ENCODE data around the gene SMAD6.

SMAD6 gene

DNA sequence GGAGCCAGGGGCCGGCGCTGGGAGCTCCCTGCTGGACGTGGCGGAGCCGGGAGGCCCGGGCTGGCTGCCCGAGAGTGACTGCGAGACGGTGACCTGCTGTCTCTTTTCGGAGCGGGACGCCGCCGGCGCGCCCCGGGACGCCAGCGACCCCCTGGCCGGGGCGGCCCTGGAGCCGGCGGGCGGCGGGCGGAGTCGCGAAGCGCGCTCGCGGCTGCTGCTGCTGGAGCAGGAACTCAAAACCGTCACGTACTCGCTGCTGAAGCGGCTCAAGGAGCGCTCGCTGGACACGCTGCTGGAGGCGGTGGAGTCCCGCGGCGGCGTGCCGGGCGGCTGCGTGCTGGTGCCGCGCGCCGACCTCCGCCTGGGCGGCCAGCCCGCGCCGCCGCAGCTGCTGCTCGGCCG is 1.5 kb downstream of the SMAD6 start:
- DNase-seq (ENCODE audit: low read depth in 2 of 2): no peak

DNA sequence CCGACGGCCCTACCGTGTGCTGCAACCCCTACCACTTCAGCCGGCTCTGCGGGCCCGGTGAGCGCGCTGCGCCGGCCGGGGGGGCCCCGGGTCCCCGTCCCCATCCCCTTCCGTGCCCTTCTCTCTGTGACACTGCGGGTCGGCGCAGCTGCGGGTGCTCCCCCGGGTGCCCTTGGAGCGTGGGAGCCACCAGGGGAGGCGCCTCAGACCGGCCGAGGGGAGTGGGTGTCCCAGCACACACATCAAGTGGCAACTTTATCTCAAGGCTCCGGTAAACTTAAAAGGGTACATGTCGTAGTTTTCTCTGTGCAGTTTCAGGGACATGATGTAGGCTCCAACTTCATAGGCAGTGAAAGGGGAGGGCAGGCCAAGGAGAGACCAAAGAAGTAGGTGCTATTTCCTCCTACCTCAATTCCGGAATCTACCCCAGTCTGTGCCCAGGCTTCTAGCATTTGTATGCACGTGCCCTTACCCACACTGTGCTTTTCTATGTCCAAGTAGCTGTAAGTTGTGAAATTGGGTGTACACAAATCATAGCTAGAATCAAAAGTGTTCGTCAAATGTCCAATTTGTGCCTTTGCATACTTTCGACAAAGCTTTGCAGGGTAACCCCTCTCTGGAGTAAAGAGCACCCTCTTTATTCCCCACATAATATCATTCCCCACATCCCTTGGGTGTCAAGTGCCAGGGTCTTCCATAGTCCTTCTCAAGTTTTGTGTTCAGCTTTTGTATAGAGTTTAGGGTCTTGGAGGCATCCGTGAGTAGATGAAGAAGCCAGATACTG is 2.2 kb downstream of the SMAD6 start:
- no peak for DNase-seq (ENCODE audit: low read depth in 2 of 2)

DNA sequence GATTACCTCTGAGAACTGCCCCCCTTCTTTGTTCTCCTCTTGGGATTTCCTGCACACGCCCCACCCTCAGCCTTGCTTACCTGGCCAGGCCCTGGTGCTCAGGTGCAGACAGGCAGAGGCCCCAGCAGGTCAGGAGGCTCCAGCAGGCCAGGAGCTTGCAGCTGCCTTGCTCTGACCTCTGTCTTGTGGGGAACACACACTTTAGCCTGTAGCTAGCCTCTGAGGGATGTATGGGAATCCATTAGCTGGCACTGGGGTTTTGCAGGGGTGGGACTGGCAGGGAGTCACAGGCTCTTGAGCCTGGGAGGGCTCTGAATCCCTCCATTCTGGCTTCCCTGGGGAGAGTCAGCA is 2.7 kb downstream of the SMAD6 start:
- no peak for DNase-seq (ENCODE audit: low read depth in 2 of 2)

DNA sequence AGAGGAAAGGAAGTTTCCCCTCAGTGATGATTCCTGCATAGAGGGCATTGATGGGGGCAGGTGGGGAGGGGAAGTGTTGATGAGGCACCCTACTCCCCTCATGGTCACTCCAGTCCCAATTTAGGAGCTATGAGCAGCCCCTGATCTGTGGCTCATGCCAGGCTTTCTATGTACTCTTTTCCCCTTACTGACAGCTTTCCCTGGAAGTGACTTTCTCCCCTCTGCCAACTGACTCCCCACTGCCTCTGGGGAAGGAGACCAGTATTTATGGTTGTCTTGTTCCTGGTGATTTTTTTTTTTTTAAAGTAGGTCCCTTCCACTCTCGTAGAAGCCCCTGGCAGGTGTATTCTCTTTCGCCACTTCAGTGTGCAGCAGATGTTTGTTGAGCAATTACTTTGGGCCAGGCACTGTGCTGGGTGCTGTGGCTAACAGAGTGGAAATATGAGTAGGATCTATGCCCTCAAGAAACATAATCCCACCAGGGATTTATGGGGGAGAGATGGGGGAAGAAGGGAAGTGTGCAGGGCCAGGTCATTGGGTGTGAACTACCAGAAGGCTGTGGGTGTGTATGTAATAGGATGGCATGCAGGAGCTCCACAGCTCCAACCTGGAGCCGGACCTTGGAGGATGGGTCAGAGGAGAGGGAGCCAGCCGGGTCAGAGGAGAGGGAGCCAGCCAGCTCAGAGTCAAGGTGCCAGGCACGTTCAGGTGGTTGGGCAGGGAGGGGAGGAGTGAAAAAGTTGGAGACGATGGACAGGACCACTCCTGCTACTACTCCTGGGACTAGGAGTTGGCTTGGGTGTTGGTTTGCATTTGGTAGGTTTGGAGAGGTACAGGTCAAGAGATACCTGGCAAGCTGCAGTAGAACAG is 3.5 kb downstream of the SMAD6 start:
- DNase-seq (ENCODE audit: low read depth in 2 of 2): no peak

DNA sequence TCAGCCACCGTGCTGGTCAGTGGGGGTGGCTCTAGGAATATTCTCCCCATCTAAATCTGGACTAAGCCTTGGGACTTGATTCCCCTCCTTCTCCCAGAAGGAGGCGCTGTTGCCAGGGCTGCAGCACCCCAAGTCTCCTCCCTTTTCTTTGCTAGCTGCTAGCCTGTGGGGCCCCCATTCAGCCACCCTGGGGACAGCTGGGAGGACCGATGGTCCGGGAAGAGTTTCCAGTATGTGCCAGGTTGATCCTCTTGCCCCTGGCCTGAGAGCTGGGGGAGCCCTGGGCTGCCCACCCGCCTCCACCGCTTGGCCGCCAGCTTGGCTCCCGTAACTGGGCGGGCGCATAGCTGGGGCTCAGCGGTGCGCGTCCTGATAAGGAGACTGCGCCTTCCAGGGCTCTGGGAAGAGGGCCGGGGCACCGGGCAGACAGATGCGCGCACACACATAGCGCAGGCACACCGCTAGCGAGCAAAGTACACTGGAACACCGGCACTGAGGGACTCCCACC is 4.2 kb downstream of the SMAD6 start:
- DNase-seq (ENCODE audit: low read depth in 2 of 2): no peak

DNA sequence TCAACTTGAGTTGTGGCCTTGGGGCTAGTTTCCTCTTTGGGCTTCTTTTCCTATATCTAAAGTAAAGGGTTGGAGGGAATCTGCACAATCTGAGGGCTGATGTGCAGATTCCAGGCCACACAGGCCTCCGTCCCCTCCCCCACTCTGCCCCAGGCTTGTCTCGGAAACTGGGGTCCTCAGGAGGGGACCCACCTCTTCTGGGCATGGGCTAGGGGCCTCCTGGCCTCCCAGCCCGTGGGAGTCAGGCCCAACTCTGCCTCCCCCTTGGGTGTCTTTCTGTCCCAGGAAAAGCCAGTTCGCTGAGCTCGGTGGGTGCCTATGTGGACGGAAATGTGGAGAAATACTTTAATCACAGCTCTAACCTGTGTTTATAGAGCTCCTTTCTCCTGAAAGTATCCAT is 4.8 kb downstream of the SMAD6 start:
- no peak for DNase-seq (ENCODE audit: low read depth in 2 of 2)

DNA sequence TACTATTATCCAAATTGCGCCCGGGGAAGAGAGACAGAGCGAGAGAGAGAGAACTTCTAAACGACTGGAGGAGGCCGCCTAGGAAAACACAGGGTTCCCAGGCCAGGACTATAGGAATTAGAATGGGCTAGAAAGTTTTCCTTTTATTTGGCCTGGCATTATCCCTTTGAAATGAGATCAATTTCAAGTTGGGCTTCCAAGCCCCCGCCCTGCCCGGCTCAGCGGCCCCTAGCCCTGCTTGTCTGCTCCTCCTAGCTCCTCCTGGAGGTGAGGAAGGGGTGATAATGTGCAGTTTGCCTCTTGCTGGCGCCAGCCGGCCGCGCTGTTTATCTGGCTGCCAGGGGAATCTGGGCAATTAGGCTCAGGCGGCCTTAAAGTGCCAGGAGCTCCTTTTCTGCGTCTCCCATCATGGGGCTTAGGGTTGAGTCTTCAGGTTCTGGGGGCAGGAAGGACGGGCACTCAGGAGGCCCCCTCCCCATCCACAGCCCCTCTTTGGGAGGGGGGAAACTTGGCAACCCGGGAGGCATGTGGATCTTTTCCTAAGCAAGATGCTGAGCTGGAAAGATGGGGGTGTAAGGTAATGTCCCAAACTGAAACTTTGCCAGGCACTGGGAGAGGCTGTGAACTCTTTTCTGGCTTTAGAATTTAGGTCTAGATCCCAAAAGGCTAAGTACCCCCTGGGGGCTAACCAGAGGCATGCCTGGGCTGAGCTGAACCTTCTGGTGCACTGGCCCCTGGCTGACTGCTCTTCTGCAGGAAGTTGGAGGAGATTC is 5.5 kb downstream of the SMAD6 start:
- no peak for DNase-seq (ENCODE audit: low read depth in 2 of 2)

DNA sequence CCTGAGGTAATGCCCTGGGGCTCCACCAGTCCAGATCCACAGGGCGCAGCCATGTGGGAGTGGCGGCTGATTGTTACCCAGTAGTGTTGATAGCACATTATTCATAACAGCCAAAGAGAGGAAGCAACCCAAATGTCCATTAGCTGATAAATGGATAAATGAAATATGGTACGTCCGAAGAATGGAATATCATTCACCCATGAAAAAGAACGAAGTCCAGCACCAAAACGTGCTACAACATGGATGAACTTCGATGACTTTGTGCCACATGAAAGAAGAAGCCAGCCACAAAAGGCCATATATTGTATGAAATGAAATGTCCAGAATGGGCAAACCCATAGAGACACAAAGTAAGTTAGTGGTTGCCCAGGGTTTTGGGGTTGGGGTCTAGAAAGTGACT is 6.4 kb downstream of the SMAD6 start:
- no peak for DNase-seq (ENCODE audit: low read depth in 2 of 2)

DNA sequence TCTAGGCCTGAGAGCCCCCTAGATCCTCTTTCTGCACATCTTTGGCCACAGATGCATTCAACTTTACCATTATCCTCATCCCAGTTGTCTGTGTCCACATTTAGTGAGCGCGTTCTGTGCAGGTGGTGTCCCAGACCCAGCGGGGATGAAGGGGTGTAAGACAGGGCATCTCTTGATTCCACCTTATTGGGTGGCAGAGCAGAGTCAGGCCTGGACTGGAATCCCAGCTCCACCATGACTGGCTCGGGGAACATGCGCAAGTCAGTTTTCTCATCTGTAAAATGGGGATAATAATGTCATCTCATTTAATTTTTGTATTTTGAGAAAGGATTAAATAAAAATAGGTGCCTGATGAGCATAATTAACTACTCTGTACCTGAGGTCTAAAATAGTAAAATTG is 7.8 kb downstream of the SMAD6 start:
- DNase-seq (ENCODE audit: low read depth in 2 of 2): no peak

DNA sequence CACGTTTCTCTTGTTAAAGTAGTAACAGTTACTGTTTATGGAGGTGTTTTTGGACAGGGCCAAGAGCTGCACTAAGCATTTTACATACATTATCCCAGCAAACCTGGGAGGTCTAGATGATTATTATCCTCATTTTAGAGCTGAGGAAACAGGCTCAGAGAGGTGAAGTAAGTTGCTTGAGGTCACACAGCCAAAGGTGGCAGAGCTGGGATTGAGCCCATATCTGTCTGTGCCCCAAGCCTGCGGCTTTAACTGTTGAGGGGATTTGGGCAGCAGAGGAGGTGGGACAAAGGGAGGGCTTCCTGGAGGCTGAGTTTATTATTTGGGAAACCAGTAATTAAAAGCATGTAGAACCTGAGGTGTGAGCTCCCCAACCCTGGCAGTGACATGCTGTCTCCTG is 9.2 kb downstream of the SMAD6 start:
- DNase-seq (ENCODE audit: low read depth in 2 of 2): no peak

DNA sequence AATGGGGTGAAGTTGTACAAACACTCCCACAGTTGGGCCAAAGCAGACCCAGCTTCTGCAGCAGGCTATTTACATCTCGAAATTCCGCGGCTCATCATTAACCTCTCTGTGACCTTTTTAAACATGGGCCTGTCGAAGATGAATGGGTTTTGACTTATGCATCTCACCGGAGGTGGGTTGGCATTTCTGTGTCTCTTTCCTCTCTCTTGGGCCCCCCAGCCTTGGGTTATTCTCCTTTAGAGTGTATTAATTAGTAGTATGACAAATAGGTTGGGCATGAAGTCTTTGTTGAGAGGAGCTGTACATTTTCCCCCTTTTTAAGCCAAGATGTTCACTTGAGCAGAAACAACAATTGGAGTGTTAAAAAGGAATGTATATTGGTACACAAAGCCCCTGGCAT is 9.8 kb downstream of the SMAD6 start:
- no peak for DNase-seq (ENCODE audit: low read depth in 2 of 2)

DNA sequence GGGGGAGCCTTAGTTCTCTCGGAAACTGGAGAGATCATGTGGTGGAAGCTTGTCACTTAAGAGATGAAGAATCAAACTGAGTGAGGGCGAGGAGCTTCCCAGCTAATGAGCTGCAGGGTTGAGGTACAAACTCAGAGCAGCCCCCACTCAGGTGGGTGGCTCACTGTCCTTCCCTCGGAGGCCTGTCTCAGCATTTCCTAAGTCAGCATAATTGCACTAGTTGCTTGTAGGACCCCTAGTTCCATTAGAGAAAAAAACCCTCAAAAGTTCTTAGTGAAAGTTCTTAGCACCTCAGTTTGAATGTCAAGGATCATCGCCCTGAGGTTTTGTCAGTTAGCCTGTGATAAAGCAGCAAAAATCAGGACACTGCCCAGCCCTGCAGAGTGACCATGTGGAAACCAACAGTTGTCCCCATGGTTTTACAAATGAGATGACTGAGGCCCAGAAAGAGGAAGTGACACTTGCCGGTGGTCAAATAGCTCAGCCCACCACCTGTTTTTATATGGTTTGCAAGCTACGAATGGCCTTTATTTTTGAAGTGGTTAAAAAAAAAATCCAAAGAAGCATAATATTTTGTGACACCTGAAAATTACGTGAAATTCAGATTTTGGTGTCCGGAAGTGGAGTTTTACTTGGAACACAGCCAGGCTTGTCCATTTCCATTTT is 11.9 kb downstream of the SMAD6 start:
- DNase-seq (ENCODE audit: low read depth in 2 of 2): no peak

DNA sequence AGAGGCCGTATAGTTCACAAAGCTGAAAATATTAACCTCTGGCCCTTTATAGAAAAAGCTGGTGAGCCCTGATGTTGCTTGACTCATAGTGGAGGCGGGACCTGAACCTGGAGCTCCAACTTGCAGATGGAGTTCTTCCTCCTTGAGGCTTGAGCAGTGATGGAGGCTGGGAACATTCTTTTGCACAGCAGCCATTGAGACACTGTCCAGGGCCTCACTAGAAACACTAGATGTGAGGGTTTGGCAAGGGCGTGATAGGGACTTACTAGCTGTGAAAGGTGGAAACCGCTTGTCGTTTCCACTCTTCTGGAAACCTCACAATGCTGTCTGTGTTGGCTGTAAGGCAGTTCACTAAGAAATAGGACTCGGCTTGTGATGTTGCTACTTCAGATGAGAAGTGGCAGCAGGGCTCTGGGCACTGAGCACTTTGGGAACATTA is 12.5 kb downstream of the SMAD6 start:
- DNase-seq (ENCODE audit: low read depth in 2 of 2): no peak

DNA sequence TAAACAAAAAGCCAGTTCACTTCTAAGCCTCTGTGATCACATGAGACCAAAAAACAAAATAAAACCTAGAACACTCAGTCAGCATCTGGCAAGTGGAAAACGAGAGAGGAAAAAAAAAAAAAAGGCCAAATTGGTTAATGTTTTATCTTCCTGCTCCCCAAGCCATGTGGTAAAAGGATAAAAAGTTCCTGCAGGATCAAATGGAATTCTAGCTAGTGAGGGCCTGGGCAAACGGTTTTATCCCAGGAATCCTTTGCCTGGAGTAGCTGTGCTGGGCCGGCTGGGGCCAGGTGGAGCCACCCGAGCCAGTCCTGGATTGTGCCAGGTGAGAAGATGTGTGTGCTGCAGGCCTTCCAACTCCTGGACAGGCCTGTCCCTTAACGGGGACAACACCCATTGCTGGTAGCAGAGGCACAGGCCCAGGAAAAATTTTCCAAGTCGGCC is 13.2 kb downstream of the SMAD6 start:
- DNase-seq (ENCODE audit: low read depth in 2 of 2): no peak

DNA sequence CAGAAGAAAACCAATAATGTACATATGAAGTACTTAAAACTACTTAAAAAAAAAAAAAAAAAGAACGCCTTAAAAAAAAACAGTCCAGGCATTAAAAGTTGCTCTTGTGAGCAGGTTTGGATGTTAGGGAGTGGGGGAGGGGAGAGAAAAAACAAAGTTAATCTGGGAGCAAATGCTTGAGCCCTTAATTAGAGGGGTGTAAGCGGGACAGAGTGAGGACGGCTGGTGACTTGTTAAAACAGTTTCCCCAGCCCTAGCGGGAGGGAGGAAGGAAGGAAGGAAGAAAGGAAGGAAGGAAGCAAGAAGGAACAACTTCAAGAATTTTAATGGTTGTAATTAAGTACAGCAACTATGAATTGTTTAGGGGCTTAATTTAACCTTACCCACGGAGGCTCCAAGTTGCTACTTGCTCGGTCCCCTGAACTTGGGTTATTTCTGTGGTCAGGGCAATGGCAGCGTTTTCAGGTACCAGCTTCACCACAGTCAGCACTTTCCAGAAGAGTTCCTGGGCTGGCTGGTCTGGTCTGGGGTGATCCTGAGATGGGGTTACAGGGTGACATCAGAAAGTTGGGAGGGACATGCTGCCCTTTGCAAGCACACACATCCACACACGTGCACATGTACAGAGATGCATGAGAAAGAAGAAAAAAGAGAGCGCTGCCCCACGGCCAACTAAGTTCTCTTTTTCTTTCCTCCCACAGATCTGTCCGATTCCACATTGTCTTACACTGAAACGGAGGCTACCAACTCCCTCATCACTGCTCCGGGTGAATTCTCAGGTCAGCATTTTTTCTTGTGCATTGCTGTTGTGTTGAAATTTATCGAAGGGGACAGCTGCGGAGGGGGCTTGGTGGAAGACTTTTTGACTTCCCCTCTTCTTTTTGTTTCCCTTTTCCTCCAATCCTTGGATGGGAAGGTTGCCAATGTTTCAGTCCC is 14.0 kb downstream of the SMAD6 start:
- DNase-seq (ENCODE audit: low read depth in 2 of 2): no peak

DNA sequence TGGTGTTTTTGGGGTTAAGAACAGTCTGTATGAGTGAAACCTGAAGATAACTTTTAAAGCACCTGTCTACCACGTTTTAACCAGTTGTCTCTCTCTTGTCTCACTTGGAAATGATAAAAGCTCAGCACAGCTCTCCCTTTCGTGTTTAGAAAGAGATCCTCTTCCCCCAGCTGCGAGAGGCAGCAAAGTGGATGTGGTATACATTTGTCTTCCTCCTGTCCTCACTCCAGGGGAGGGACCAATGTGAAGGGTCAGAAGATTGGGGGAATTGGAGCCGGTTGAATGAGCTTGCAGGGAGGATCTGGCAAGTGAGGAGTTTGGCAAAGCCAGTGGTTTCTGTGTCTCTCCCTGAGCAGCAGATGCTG is 14.6 kb downstream of the SMAD6 start:
- no peak for DNase-seq (ENCODE audit: low read depth in 2 of 2)

DNA sequence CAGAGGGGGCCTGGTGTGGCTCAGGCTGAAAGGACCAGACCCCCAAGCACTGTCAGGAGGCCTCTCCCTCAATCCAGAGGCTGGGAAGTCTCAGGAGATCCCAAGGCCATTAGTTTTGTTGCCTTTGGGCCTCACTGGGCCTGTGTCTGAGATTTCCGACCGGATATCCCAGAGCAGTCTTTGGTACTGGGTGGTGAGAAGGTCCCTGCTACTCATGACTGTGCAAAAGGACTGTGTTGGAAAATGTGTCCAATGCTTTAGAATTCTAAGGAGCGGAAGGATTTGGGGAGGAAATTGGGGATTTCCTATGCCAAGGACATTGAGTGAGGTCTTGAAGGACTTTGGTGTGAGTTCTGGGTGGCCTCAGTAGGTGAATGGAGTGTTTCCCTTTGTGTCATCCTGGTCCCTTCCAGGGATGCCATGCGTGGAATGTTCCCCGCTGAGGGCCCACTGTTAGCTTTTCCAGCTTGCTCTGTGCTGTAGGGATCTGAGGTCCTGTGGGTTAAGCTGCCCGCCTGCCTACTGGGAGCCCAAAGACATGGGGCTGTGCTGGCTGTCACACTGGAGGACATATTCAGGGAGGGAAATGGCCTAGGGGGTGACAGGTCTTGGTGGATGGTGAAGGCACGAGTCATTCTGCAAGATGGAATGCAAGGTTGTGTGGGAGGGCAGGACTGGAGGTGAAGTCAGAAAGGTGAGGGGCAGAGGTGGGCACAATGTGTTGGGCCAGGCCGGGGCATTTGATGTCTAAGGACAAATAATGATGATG is 16.4 kb downstream of the SMAD6 start:
- DNase-seq (ENCODE audit: low read depth in 2 of 2): no peak

DNA sequence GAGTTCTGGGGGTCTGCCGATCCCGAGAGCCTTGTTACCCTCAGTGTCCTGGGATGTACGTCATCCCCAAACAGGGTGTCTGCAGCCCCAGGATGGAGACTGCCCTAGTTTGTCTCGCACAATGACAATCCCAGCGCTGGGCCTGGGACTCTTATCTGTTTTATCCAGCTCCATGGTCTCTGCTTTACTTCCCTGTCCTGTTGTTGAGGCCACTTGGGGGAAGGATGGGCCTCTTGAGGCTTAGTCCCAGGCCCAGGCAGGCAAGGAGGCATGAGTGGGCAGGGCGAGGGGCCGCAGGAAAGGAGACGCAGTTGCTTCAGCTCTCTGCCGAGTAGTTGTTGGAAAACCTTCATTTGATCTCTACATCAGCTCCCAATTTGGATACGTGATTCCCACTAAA is 17.4 kb downstream of the SMAD6 start:
- no peak for DNase-seq (ENCODE audit: low read depth in 2 of 2)

DNA sequence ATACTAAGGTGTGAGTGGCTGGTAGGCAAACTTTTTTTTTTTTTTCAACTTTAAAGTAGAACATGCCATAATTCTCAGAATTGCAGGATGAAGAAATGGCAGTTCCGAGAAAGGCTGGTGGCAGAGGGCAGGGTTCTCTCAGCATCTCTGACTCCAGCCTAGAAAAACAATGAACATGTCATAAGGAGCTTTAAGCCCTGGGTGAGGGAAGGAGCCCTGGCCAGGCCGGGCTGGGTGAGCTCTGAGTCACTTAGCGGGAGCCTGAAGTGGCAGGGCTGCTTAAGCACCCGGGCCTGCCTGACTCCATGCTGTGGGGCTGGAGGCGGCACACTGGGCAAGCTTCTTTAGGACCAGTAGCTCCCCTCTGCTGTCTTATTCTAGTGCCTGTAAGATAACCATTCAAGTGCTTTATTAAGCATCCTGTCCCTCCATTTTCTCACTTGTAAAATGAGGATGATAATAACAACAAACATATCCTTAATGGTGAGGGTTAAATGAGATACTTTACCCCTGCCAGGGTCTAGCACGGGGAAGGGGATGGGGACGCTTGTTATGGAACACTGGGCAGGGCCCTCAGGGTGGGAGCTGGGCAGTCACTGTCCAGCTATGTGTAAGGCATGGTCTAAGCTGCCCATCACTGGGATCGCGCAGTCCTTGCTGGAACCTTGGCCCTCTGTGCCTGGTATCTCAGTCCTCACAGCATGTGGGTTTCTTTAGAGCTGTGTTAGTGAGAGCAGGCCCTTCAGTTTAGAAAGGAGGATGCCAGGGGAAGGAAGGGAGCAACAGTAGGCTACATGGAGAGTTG is 18.4 kb downstream of the SMAD6 start:
- no peak for DNase-seq (ENCODE audit: low read depth in 2 of 2)
